HepG2 (cell line): ENCODE data around the gene WBP1.

Experiments
- MEIS1 ChIP-seq: sonication (generic); formaldehyde crosslinking; IDR thresholded peaks from 2 replicates; pipeline ENCODE4 v1.9.0; 2021; ENCODE audit warnings: mild to moderate bottlenecking, missing genetic modification reagents, moderate library complexity, borderline replicate concordance
- RFX1 ChIP-seq: fragments of 450-650 bp; IDR thresholded peaks from 2 replicates; pipeline ENCODE4 v1.6.1; 2017
- SNRNP70 ChIP-seq: fragments of 200-400 bp; formaldehyde crosslinking; IDR thresholded peaks from 2 replicates; pipeline ENCODE4 v1.6.1; 2017; ENCODE audit warnings: mild to moderate bottlenecking, low read depth, low read length, moderate library complexity
- SP1 ChIP-seq, 2 experiments: fragments of 450-650 bp in 1 of 2; sonication (generic) in 1 of 2; formaldehyde crosslinking in 1 of 2; IDR thresholded peaks; 2 replicates each; pipeline versions ENCODE4 v1.4.0 to v1.6.1; 2016 to 2020; ENCODE audit warnings: missing genetic modification reagents in 1 of 2
- TCF7L2 ChIP-seq: IDR thresholded peaks from 2 replicates; pipeline ENCODE4 v1.6.1; 2011; ENCODE audit warnings: mild to moderate bottlenecking, low read depth, low read length, moderate library complexity
- ZNF354B ChIP-seq: sonication (generic); formaldehyde crosslinking; IDR thresholded peaks from 2 replicates; pipeline ENCODE4 v1.8.0; 2022; ENCODE audit warnings: mild to moderate bottlenecking, missing genetic modification reagents
- TF ChIP-seq, protein P1 (sequence below): sonication (generic); formaldehyde crosslinking; IDR thresholded peaks from 2 replicates; pipeline ENCODE4 v1.4.0; 2020; ENCODE audit warnings: missing genetic modification reagents
- TF ChIP-seq, protein P2 (sequence below): sonication (generic); formaldehyde crosslinking; IDR thresholded peaks from 2 replicates; pipeline ENCODE4 v1.5.0; 2020; ENCODE audit warnings: mild to moderate bottlenecking, missing genetic modification reagents, moderate library complexity

DNA sequence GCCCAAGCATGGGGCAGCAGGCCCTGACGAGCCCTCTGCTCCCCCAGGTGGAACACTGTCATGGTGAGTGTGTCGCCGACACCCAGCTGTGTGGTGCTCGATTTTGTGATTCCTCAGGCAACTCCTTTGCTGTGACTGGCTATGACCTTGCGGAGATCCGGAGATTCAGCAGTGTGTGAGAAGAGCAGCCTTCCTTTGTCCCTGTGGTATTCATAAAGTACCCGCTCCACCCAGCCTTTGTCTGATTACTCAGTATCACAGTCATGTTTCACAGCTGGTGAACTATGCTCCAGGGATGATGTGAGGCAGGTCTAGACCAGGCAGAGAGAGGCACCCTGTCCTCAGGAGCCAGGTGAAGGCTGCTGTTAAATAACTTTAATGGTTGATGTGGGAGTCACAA is 32.7 kb upstream of the WBP1 start:
- TF ChIP-seq, protein P1, sequence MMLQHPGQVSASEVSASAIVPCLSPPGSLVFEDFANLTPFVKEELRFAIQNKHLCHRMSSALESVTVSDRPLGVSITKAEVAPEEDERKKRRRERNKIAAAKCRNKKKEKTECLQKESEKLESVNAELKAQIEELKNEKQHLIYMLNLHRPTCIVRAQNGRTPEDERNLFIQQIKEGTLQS = no peak
- TF ChIP-seq ZNF354B (no peak), RFX1 (no peak), SNRNP70 (no peak), SP1 (IDR thresholded peaks at IDR 0.05) (no peak), SP1 (CRISPR knock-in tag; IDR thresholded peaks at IDR 0.05) (no peak), TCF7L2 (no peak), MEIS1 (no peak)
- TF ChIP-seq, protein P2, sequence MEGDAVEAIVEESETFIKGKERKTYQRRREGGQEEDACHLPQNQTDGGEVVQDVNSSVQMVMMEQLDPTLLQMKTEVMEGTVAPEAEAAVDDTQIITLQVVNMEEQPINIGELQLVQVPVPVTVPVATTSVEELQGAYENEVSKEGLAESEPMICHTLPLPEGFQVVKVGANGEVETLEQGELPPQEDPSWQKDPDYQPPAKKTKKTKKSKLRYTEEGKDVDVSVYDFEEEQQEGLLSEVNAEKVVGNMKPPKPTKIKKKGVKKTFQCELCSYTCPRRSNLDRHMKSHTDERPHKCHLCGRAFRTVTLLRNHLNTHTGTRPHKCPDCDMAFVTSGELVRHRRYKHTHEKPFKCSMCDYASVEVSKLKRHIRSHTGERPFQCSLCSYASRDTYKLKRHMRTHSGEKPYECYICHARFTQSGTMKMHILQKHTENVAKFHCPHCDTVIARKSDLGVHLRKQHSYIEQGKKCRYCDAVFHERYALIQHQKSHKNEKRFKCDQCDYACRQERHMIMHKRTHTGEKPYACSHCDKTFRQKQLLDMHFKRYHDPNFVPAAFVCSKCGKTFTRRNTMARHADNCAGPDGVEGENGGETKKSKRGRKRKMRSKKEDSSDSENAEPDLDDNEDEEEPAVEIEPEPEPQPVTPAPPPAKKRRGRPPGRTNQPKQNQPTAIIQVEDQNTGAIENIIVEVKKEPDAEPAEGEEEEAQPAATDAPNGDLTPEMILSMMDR (CRISPR knock-in tag) = no peak
